Neuron (in vitro differentiated cells): ENCODE results near the gene HAND1.

Source experiments
- H2AFZ ChIP-seq: one replicate; pipeline ENCODE4 v1.6.1; 2013; ENCODE audit warnings: low read depth, mild to moderate bottlenecking, inconsistent platforms, low read length, moderate library complexity
- H3K27me3 ChIP-seq: one replicate; pipeline ENCODE4 v1.6.1; 2013; ENCODE audit warnings: low read length; ENCODE audit not compliant: insufficient read depth
- H3K36me3 ChIP-seq: one replicate; pipeline ENCODE4 v1.6.1; 2013; ENCODE audit warnings: low read length; ENCODE audit not compliant: insufficient read depth
- H3K4me1 ChIP-seq: one replicate; pipeline ENCODE4 v1.6.1; 2013; ENCODE audit warnings: low read length; ENCODE audit not compliant: insufficient read depth
- H3K4me3 ChIP-seq: 2 replicates; pipeline ENCODE4 v1.5.1; 2013; ENCODE audit warnings: mild to moderate bottlenecking, low read length, moderate library complexity
- H3K9me3 ChIP-seq: one replicate; pipeline ENCODE4 v1.6.1; 2013; ENCODE audit warnings: low read length

The HAND1 gene

DNA sequence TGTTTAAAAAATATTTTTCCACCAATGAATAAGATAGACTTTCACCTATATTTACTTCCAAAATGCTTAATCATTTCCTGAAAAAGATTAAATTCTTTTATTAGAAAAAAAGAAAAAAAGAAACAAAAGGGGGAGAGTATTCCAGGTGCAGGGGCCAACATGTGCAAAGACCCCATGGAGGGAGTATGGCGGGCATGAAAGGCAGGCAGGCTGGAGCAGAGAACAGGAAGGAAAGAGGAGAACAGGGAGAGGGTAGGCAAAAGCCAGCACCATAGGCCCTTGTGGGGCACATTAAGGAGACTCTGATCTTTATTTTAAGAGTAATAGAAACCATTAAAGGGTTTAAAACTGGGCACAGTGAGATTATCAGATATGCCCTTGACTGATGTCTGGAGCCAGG is 48.7 kb downstream of the HAND1 start:
- no peaks in the 10 kb centered on the region for H3K9me3 ChIP-seq
- H3K4me3 ChIP-seq: no peak overlapping the region
- no peak overlapping the region for H2AFZ ChIP-seq
- no peaks in the 10 kb centered on the region for H3K36me3 ChIP-seq
- H3K4me1 ChIP-seq: no peaks in the 10 kb centered on the region
- no peaks in the 10 kb centered on the region for H3K27me3 ChIP-seq

DNA sequence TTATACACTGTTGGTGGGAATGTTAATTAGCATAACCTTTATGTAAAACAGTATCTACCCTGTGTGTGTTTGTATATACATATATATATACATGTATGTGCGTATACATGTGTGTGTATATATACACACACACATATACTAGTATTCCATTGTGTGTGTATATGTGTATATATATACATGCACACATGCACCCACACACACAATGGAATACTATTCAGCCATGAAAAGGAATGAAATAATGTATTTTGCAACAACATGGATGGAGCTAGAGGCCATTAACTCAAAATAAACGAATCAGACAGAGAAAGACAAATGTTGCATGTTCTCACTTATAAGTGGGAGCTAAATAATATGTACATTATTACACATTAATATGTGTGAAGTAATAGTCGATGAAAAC is 49.8 kb downstream of the HAND1 start:
- Histone ChIP-seq H3K27me3 (no peaks in the 10 kb centered on the region), H3K4me3 (no peak overlapping the region), H3K36me3 (no peaks in the 10 kb centered on the region), H3K4me1 (no peaks in the 10 kb centered on the region), H3K9me3 (no peaks in the 10 kb centered on the region), H2AFZ (no peak overlapping the region)
